Lower lobe of right lung (tissue), 2 donors: ENCODE measurements around the gene SLC30A7. TPM values are rescaled to one million over a fixed set of nuclear protein-coding genes. Genes with fewer than 3 reads are reported as not detected.
"Not testable (repeated sequence)": the region's sequence is repeated elsewhere in the genome, so short reads cannot be mapped to it uniquely, and the experiment has no call there.

Experiments used
- ATAC-seq, 2 donors: fragments of 200-7000 bp; cut with Tn5 transposase; one replicate each; pipeline ENCODE4 v1.9.1; 2020 to 2022; ENCODE audit warnings: mild to moderate bottlenecking in 2 of 2, moderate library complexity in 2 of 2
- DNase-seq: peaks from one replicate; pipeline ENCODE4 v3.0.0-alpha.2; 2020
- H3K27ac ChIP-seq: fragments of 200-600 bp; one replicate; pipeline ENCODE4 v1.8.0; 2022
- H3K27me3 ChIP-seq: fragments of 200-600 bp; one replicate; pipeline ENCODE4 v1.8.0; 2022; ENCODE audit warnings: low read depth
- H3K36me3 ChIP-seq: fragments of 200-600 bp; one replicate; pipeline ENCODE4 v1.8.0; 2022; ENCODE audit warnings: mild to moderate bottlenecking
- H3K4me1 ChIP-seq: fragments of 200-600 bp; one replicate; pipeline ENCODE4 v1.8.0; 2022
- H3K4me3 ChIP-seq: fragments of 200-600 bp; one replicate; pipeline ENCODE4 v1.8.0; 2022; ENCODE audit warnings: mild to moderate bottlenecking
- H3K9me3 ChIP-seq: fragments of 200-600 bp; one replicate; pipeline ENCODE4 v1.8.0; 2022
- intact Hi-C: fragments of 100-400 bp; cut with DNase I; formaldehyde crosslinking; loops from one replicate; pipeline ENCODE4 v1.11.0; 2022
- long read RNA-seq: library from polyadenylated mRNA; unstranded; transcript quantifications from one replicate; pipeline ENCODE4 v2.0.0, GENCODE V29; 2021
- total RNA-seq: library from RNA; stranded (reverse); fragmentation: NEBNext Ultra II Directional; extraction: Animal tissue kit (Norgen Biotek cat#: 25700); gene quantifications from one replicate; pipeline ENCODE4 v1.2.1, GENCODE V29; 2021
- TF ChIP-seq, protein P1 (sequence below): fragments of 200-600 bp; IDR thresholded peaks from one replicate; pipeline ENCODE4 v1.8.0; 2022; ENCODE audit warnings: antibody characterized with exemption, mild to moderate bottlenecking
- donor health status: DM: no; HTN: yes; CAD: no; lungs with severe emphysema.

SLC30A7 gene, protein sequence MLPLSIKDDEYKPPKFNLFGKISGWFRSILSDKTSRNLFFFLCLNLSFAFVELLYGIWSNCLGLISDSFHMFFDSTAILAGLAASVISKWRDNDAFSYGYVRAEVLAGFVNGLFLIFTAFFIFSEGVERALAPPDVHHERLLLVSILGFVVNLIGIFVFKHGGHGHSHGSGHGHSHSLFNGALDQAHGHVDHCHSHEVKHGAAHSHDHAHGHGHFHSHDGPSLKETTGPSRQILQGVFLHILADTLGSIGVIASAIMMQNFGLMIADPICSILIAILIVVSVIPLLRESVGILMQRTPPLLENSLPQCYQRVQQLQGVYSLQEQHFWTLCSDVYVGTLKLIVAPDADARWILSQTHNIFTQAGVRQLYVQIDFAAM
- total RNA-seq = 35.6 TPM
- long read RNA-seq, full-length matches to known transcripts = 22 of 36 reads
- long read RNA-seq, partial matches to known transcripts = 3 of 36 reads
- long read RNA-seq, other reads (novel, unspliced or antisense) = 11 of 36 reads

DNA sequence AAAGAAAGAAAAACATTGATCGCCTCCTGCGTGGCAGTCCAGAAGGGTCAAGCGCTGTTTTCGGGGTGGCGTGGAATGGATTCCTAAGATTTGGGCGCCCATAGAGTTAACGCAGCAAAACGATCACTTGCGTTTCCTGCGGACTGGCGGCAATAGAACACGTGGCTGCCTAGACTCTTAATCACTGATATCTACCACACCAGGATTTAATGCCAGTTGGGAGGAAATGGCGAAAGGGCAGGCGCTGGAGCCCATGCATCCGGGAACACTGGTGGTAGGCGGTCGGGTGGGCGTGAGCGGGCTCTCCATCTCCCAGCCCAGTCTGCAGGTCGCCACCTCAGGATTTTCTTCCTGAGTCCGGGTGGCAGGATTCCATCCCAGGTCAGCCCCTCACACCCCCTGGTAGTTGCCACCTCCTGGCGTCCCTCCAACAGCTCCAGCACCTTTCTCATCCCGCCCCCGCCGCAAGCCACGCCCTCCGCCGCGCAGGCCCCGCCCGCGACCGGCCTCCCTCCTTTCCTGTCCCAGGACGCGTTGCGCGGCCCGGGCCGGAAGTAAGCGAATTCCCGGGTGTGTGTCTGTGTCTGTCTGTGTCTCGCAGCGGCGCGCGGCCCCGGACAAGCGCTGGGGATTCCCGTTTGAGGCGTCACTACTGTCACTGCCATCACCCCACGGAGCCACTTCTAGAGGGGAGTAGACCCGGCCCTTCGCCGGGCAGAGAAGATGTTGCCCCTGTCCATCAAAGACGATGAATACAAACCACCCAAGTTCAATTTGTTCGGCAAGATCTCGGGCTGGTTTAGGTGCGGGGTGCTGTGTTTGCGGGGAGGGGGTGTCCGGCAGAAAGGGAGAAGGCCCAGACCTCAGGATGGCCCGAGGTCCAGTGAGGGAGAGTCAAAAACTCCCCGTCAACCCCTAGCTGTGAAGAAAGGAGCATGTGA, at the start of gene SLC30A7:
SLC30A7 (plus strand) TSS at position 551 of the 941 bp plus-strand sequence; CDS start at position 724, 173 bp downstream.
- no peaks in the 10 kb centered on the region for H3K27me3 ChIP-seq
- H3K36me3 ChIP-seq = peaks cover 28% of the 10 kb centered on the region
- peaks cover 29% of the 10 kb centered on the region for H3K4me1 ChIP-seq
- intact Hi-C loops = no loop called here
- peak within 1 kb of the TSS; percentile 96 for H3K27ac ChIP-seq
- ATAC-seq = peak; percentile 97 to 98
- peak; percentile 97 for DNase-seq
- H3K4me3 ChIP-seq = peak within 1 kb of the TSS; percentile 82
- TF ChIP-seq, protein P1, sequence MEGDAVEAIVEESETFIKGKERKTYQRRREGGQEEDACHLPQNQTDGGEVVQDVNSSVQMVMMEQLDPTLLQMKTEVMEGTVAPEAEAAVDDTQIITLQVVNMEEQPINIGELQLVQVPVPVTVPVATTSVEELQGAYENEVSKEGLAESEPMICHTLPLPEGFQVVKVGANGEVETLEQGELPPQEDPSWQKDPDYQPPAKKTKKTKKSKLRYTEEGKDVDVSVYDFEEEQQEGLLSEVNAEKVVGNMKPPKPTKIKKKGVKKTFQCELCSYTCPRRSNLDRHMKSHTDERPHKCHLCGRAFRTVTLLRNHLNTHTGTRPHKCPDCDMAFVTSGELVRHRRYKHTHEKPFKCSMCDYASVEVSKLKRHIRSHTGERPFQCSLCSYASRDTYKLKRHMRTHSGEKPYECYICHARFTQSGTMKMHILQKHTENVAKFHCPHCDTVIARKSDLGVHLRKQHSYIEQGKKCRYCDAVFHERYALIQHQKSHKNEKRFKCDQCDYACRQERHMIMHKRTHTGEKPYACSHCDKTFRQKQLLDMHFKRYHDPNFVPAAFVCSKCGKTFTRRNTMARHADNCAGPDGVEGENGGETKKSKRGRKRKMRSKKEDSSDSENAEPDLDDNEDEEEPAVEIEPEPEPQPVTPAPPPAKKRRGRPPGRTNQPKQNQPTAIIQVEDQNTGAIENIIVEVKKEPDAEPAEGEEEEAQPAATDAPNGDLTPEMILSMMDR = no peak
- H3K9me3 ChIP-seq = no peaks in the 10 kb centered on the region

DNA sequence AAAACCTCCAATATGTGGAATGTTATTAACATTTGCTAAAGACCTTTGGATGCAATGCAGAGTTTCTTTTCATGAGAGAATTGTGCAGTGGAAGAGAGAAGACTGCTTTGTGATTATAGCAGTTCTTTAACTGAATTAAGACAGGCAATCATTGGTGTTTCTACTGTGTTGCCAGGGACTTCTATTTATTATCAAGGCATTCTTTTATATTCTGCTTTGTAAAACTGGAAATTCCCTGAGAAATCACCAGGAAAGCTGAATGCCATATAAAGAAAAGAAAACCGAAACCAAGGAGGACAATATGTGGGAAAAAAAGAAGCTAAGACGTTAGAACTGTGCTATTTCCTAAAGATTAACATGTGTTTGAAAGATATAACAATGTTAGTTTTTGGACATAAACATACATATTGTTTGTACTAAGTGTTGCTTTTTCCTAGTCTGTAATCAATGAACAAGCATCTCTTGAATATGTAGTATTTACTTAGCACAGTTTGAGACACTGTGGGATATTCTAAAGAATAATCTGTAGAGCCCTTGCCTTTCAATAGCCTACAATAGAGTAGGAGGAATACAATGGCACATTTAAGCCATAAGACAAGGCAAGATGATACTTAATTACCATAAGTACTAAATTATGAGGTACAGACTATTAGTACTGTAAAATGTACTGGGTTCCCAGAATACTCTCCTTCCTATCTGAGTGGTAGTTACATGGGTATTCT, 48.4 kb upstream of the SLC30A7 start:
- peak in 1 of 2 donors; percentile 29 for ATAC-seq

DNA sequence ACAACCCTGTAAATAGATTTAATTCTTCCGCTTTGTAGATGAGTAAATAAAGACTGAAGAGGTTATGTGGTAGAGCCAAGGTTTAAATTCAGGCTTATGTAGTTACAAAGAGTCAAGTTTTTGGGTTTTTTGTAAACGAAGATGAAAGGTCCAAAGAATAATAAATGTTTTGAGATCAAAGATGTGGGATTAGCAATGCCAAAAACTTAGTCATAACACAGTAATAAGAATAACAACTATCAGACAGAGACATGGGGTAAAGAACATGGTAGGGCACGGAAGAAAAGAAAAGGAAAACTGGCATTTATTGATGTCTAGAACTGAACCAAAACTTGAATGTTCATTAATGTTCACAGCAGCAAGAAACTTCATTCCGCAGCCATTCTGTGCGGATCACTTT, 44.2 kb upstream of the SLC30A7 start:
- Histone ChIP-seq H3K4me1 (peaks cover 6% of the 10 kb centered on the region), H3K4me3 (no peak overlapping the region), H3K9me3 (no peaks in the 10 kb centered on the region), H3K27me3 (no peaks in the 10 kb centered on the region), H3K36me3 (no peaks in the 10 kb centered on the region), H3K27ac (no peak overlapping the region)
- TF ChIP-seq, protein P1 = no peak
- no peak for DNase-seq
- intact Hi-C loops = no loop called here
- ATAC-seq = no peak

More for the DNA sequence above, 48.4 kb upstream of the SLC30A7 start:
- Histone ChIP-seq H3K4me3 (peak overlapping the region; percentile 28), H3K4me1 (peaks cover 6% of the 10 kb centered on the region), H3K27ac (no peak overlapping the region), H3K27me3 (no peaks in the 10 kb centered on the region), H3K9me3 (no peaks in the 10 kb centered on the region), H3K36me3 (no peaks in the 10 kb centered on the region)
- intact Hi-C loops = no loop called here
- TF ChIP-seq, protein P1 = no peak
- DNase-seq = no peak

DNA sequence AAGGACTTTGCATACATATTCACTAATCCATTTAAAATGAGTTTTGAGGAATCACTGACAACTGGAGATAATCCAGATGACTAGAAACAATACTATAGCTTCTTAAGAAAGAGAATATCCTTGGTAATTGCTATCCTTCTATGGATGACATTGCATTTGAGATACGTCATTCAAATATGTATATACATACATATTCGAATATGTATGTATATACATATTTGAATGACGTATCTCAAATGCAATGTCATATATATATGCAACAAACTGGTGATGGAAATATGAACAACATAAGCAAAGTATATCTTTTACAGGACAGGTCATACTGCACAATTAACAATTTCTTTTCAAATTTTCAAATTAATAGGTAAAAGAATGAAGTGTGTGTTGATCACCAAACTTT, 42.9 kb upstream of the SLC30A7 start:
- Histone ChIP-seq H3K4me3 (no peak overlapping the region), H3K9me3 (no peaks in the 10 kb centered on the region), H3K27ac (no peak overlapping the region), H3K27me3 (no peaks in the 10 kb centered on the region), H3K36me3 (no peaks in the 10 kb centered on the region), H3K4me1 (no peaks in the 10 kb centered on the region)
- TF ChIP-seq, protein P1 = no peak
- ATAC-seq (no peak), DNase-seq (no peak)
- intact Hi-C loops = no loop called here

DNA sequence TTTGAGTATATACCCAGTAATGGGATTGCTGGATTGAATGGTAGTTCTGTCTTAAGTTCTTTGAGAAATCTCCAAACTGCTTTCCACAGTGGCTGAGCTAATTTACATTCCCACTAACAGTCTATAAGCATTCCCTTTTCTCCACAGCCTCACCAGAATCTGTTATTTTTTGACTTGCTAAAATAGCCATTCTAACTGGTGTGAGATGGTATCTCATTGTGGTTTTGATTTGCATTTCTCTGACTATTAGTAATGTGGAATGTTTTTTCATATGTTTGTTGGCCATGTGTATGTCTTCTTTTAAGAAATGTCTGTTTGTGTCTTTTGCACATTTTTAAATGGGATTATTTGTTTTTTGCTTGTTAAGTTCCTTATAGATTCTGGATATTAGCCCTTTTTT, 40.8 kb upstream of the SLC30A7 start:
- H3K27me3 ChIP-seq, H3K36me3 ChIP-seq, intact Hi-C loops, DNase-seq, H3K4me1 ChIP-seq, H3K4me3 ChIP-seq, ATAC-seq, H3K9me3 ChIP-seq, H3K27ac ChIP-seq: not testable (repeated sequence)
